Thyroid gland (tissue), 4 donors: ENCODE data around the gene PSAP.

Source experiments
- CTCF ChIP-seq, 6 experiments: fragments of 200-600 bp in 3 of 6; fragments of 450-650 bp in 3 of 6; sonication (generic) in 3 of 6; IDR thresholded peaks; one replicate each; pipeline ENCODE4 v1.5.1; 2016 to 2019; ENCODE audit warnings: antibody characterized with exemption in 6 of 6, mild to moderate bottlenecking in 2 of 6, inconsistent platforms in 1 of 6, moderate library complexity in 1 of 6
- POLR2A ChIP-seq, 2 donors: fragments of 450-650 bp; IDR thresholded peaks; one replicate each; pipeline ENCODE4 v1.6.1; 2017; ENCODE audit warnings: antibody characterized with exemption in 2 of 2, mild to moderate bottlenecking in 2 of 2, moderate library complexity in 1 of 2

GRCh38 chr10:71846816-71847215 lies 4.2 kb downstream of the PSAP start:
- no peak for TF ChIP-seq POLR2A (IDR thresholded peaks at IDR 0.05)
- no peak for TF ChIP-seq CTCF (IDR thresholded peaks at IDR 0.05)
